HFFc6 (cell line): ENCODE measurements around the gene APOC1. TPM values are rescaled to one million over a fixed set of nuclear protein-coding genes. Genes with fewer than 3 reads are reported as not detected.
"Not testable (repeated sequence)": the region's sequence is repeated elsewhere in the genome, so short reads cannot be mapped to it uniquely, and the experiment has no call there.

Experiments
- DNase-seq: peaks from one replicate; pipeline ENCODE4 v3.0.0-alpha.2; 2018
- H3K27ac Mint-ChIP-seq: 2 replicates; pipeline ENCODE4 v1.8.0; 2020; ENCODE audit warnings: mild to moderate bottlenecking, mixed read lengths
- H3K27me3 Mint-ChIP-seq: 2 replicates; pipeline ENCODE4 v1.8.0; 2021; ENCODE audit warnings: mild to moderate bottlenecking, moderate library complexity, mixed read lengths; ENCODE audit not compliant: insufficient read depth
- H3K36me3 Mint-ChIP-seq: 2 replicates; pipeline ENCODE4 v1.8.0; 2021; ENCODE audit warnings: low read depth, mixed read lengths
- H3K4me1 Mint-ChIP-seq: 2 replicates; pipeline ENCODE4 v1.8.0; 2020; ENCODE audit warnings: low read depth, mixed read lengths
- H3K4me3 Mint-ChIP-seq: 2 replicates; pipeline ENCODE4 v1.8.0; 2020; ENCODE audit warnings: mild to moderate bottlenecking, moderate library complexity, mixed read lengths
- H3K9me3 Mint-ChIP-seq: 2 replicates; pipeline ENCODE4 v1.8.0; 2020; ENCODE audit warnings: mild to moderate bottlenecking, mixed read lengths
- CTCF ChIP-seq: fragments of 200-600 bp; sonication (generic); IDR thresholded peaks from 2 replicates; pipeline ENCODE4 v1.5.0; 2021; ENCODE audit warnings: antibody characterized with exemption, mild to moderate bottlenecking
- total RNA-seq, 6 experiments: library from RNA; stranded (reverse); fragmentation: NEBNext Ultra II Directional; extraction: Animal tissue kit (Norgen Biotek cat#: 25700); gene quantifications; 2 replicates in 1 of 6; 3 replicates in 5 of 6; pipeline ENCODE4 v1.2.3, GENCODE V29; 2021

APOC1 gene
- total RNA-seq, 6 experiments from 2014 or later: 1.4 to 6.8 (median 2.4) TPM; not detected in 1

GRCh38 chr19:44884566-44884965 lies 29.8 kb upstream of the APOC1 start:
- H3K27me3 Mint-ChIP-seq: peaks cover 4% of the 10 kb centered on the region; the same call in 1 of the 2 replicates
- no peaks in the 10 kb centered on the region for H3K9me3 Mint-ChIP-seq
- no peak for TF ChIP-seq CTCF
- peaks cover 28% of the 10 kb centered on the region for H3K36me3 Mint-ChIP-seq
- no peak for DNase-seq
- peaks cover 17% of the 10 kb centered on the region for H3K4me1 Mint-ChIP-seq
- no peak overlapping the region for H3K4me3 Mint-ChIP-seq
- H3K27ac Mint-ChIP-seq: peak overlapping the region; percentile 42

- DNase-seq: no peak
- no peaks in the 10 kb centered on the region for H3K9me3 Mint-ChIP-seq
- no peak overlapping the region for H3K27ac Mint-ChIP-seq
- peaks cover 24% of the 10 kb centered on the region for H3K36me3 Mint-ChIP-seq
- no peak overlapping the region for H3K4me3 Mint-ChIP-seq
- H3K27me3 Mint-ChIP-seq: peaks cover 7% of the 10 kb centered on the region
- H3K4me1 Mint-ChIP-seq: peaks cover 23% of the 10 kb centered on the region
- no peak for TF ChIP-seq CTCF
Measured at GRCh38 chr19:44886141-44886540, 28.3 kb upstream of the APOC1 start.

GRCh38 chr19:44887648-44888047 lies 26.8 kb upstream of the APOC1 start:
- H3K4me1 Mint-ChIP-seq: peaks cover 36% of the 10 kb centered on the region
- peaks cover 8% of the 10 kb centered on the region for H3K27me3 Mint-ChIP-seq
- no peaks in the 10 kb centered on the region for H3K9me3 Mint-ChIP-seq
- no peak overlapping the region for H3K27ac Mint-ChIP-seq
- H3K36me3 Mint-ChIP-seq: peaks cover 36% of the 10 kb centered on the region
- DNase-seq: no peak
- no peak for TF ChIP-seq CTCF
- H3K4me3 Mint-ChIP-seq: no peak overlapping the region

- not testable (repeated sequence) for DNase-seq, H3K27me3 Mint-ChIP-seq, H3K9me3 Mint-ChIP-seq, H3K27ac Mint-ChIP-seq, H3K4me3 Mint-ChIP-seq
- Mint-ChIP-seq H3K4me1 (peaks cover 42% of the 10 kb centered on the region), H3K36me3 (peaks cover 42% of the 10 kb centered on the region)
Measured at GRCh38 chr19:44888335-44888734, 26.1 kb upstream of the APOC1 start.

GRCh38 chr19:44889830-44890365 lies 24.5 kb upstream of the APOC1 start:
- Mint-ChIP-seq H3K36me3 (peaks cover 41% of the 10 kb centered on the region), H3K4me3 (peak overlapping the region; percentile 83), H3K4me1 (peaks cover 32% of the 10 kb centered on the region), H3K27me3 (peaks cover 8% of the 10 kb centered on the region), H3K9me3 (no peaks in the 10 kb centered on the region), H3K27ac (peak overlapping the region; percentile 91)
- no peak for TF ChIP-seq CTCF
- DNase-seq: no peak

- peak overlapping the region; percentile 91 for H3K27ac Mint-ChIP-seq
- peak overlapping the region; percentile 83 for H3K4me3 Mint-ChIP-seq
- peak; percentile 99 for DNase-seq
- peaks cover 8% of the 10 kb centered on the region for H3K27me3 Mint-ChIP-seq
- H3K36me3 Mint-ChIP-seq: peaks cover 43% of the 10 kb centered on the region
- H3K4me1 Mint-ChIP-seq: peaks cover 32% of the 10 kb centered on the region
- TF ChIP-seq CTCF: no peak
- no peaks in the 10 kb centered on the region for H3K9me3 Mint-ChIP-seq
Measured at GRCh38 chr19:44890366-44891015, 23.9 kb upstream of the APOC1 start.
